Neutrophil (primary cell): Measurements from ENCODE around the gene PGP.

Experiments
- H3K27ac ChIP-seq: fragments of 200-600 bp; sonication (generic); 2 replicates; pipeline ENCODE4 v1.5.1; 2016; ENCODE audit warnings: mild to moderate bottlenecking, moderate library complexity
- H3K27me3 ChIP-seq: fragments of 200-600 bp; sonication (generic); 2 replicates; pipeline ENCODE4 v1.6.0; 2016; ENCODE audit warnings: mild to moderate bottlenecking
- H3K36me3 ChIP-seq: fragments of 200-600 bp; sonication (generic); 2 replicates; pipeline ENCODE4 v1.5.1; 2017
- H3K4me1 ChIP-seq, 2 experiments: fragments of 200-600 bp in 1 of 2; sonication (generic) in 1 of 2; 1 replicate in 1 of 2; 2 replicates in 1 of 2; pipeline versions ENCODE4 v1.5.1 to v1.6.1; 2013 to 2016; ENCODE audit warnings: low read depth in 1 of 2, low read length in 1 of 2, mild to moderate bottlenecking in 1 of 2, moderate library complexity in 1 of 2; ENCODE audit not compliant: control insufficient read depth in 1 of 2, insufficient read depth in 1 of 2
- H3K4me3 ChIP-seq, 2 experiments: fragments of 200-600 bp in 1 of 2; sonication (generic) in 1 of 2; 1 replicate in 1 of 2; 2 replicates in 1 of 2; pipeline ENCODE4 v1.5.1; 2013 to 2016; ENCODE audit warnings: low read depth in 1 of 2, low read length in 1 of 2, mild to moderate bottlenecking in 1 of 2, moderate library complexity in 1 of 2
- H3K9me3 ChIP-seq: fragments of 200-600 bp; sonication (generic); 2 replicates; pipeline ENCODE4 v1.5.1; 2016
- CTCF ChIP-seq: fragments of 200-600 bp; sonication (generic); IDR thresholded peaks from 2 replicates; pipeline ENCODE4 v1.5.1; 2016; ENCODE audit warnings: antibody characterized with exemption

The PGP gene

GRCh38 chr16:2178321-2179106, 36.1 kb downstream of the PGP start:
- TF ChIP-seq CTCF, result no peak
- Histone ChIP-seq H3K4me3 (no peak overlapping the region), H3K9me3 (no peaks in the 10 kb centered on the region), H3K27ac (no peak overlapping the region), H3K4me1 (no peaks in the 10 kb centered on the region), H3K36me3 (peaks cover 48% of the 10 kb centered on the region), H3K27me3 (peaks cover 14% of the 10 kb centered on the region)

- no peak for TF ChIP-seq CTCF
- no peaks in the 10 kb centered on the region for H3K4me1 ChIP-seq
- no peak overlapping the region for H3K27ac ChIP-seq
- H3K9me3 ChIP-seq, result no peaks in the 10 kb centered on the region
- peaks cover 58% of the 10 kb centered on the region for H3K36me3 ChIP-seq
- H3K27me3 ChIP-seq, result peaks cover 14% of the 10 kb centered on the region
- no peak overlapping the region for H3K4me3 ChIP-seq
Measured at GRCh38 chr16:2177561-2177960, 37.1 kb downstream of the PGP start.

- Histone ChIP-seq H3K4me3 (no peak overlapping the region), H3K36me3 (peaks cover 62% of the 10 kb centered on the region), H3K9me3 (no peaks in the 10 kb centered on the region), H3K27ac (no peak overlapping the region), H3K27me3 (peaks cover 14% of the 10 kb centered on the region), H3K4me1 (no peaks in the 10 kb centered on the region)
- no peak for TF ChIP-seq CTCF
Measured at GRCh38 chr16:2177101-2177500, 37.5 kb downstream of the PGP start.

GRCh38 chr16:2176047-2176446, 38.6 kb downstream of the PGP start:
- Histone ChIP-seq H3K9me3 (no peaks in the 10 kb centered on the region), H3K36me3 (peaks cover 73% of the 10 kb centered on the region), H3K4me3 (no peak overlapping the region), H3K27me3 (peaks cover 14% of the 10 kb centered on the region), H3K27ac (no peak overlapping the region), H3K4me1 (no peaks in the 10 kb centered on the region)
- TF ChIP-seq CTCF, result no peak

GRCh38 chr16:2175454-2175853, 39.2 kb downstream of the PGP start:
- H3K27ac ChIP-seq, result no peak overlapping the region
- no peak overlapping the region for H3K4me3 ChIP-seq
- H3K27me3 ChIP-seq, result peaks cover 14% of the 10 kb centered on the region
- no peaks in the 10 kb centered on the region for H3K9me3 ChIP-seq
- peaks cover 79% of the 10 kb centered on the region for H3K36me3 ChIP-seq
- no peak for TF ChIP-seq CTCF
- no peaks in the 10 kb centered on the region for H3K4me1 ChIP-seq
